HL-60 (cell line): ENCODE measurements around the gene GALNT9.

Source experiments
- CTCF ChIP-seq: IDR thresholded peaks from one replicate; pipeline ENCODE4 v1.5.1; 2011; ENCODE audit warnings: low read length, control low read depth, inconsistent platforms; ENCODE audit not compliant: insufficient read depth
- GABPA ChIP-seq: IDR thresholded peaks from 2 replicates; pipeline ENCODE4 v1.6.1; 2012; ENCODE audit warnings: low read depth
- POLR2AphosphoS5 ChIP-seq: IDR thresholded peaks from 2 replicates; pipeline ENCODE4 v1.6.1; 2012; ENCODE audit warnings: low read depth
- REST ChIP-seq: IDR thresholded peaks from 2 replicates; pipeline ENCODE4 v1.6.1; 2012; ENCODE audit warnings: low read depth; ENCODE audit not compliant: insufficient replicate concordance
- SPI1 ChIP-seq: IDR thresholded peaks from 2 replicates; pipeline ENCODE4 v1.6.1; 2012; ENCODE audit warnings: low read depth, mild to moderate bottlenecking, borderline replicate concordance

- TF ChIP-seq CTCF (no peak), POLR2AphosphoS5 (no peak), REST (no peak), GABPA (no peak), SPI1 (no peak)
Measured at GRCh38 chr12:132267873-132268272, 61.5 kb downstream of the GALNT9 start.
